ENCODE results near the gene LYPD5. TPM values are rescaled to one million over a fixed set of nuclear protein-coding genes. Genes with fewer than 3 reads are reported as not detected.

LYPD5 gene
- total RNA-seq, 1 donor from 2014 or later = 18.0 TPM

DNA sequence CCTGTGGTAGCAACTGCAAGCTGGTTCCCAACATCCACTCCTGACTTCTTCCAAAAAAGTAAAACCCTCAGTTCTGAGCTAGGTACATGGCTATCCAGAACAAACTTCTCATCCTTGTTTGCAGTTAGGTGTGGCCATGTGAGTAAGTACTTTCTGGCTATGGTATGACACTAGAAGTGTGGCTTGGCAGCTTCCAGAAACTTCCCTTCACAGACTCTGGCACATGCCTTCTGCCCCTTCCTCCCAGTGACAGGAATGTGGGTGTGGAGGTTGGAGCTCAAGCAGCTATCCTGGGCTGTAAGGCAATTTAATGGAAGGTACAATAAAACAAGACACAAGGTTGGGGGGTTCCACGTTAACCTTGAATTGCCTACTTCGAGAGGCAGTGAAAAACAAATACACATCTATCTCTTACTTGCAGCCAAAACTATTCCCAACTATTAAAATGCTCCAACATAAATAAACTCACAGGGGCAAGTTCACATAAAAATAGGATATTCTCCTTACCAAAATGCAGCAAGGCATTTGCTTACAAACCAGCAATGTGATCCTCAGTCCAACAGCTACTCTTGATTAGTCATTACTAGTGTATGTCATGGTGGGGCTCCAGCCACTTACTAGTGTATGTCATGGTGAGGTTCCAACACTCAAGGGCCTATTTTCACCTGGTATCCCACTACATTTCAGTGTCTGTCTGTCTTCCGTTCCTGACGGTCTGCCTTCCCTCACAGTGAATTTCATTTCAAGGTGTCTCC is 50.6 kb downstream of the LYPD5 start:
- no peak for ATAC-seq

DNA sequence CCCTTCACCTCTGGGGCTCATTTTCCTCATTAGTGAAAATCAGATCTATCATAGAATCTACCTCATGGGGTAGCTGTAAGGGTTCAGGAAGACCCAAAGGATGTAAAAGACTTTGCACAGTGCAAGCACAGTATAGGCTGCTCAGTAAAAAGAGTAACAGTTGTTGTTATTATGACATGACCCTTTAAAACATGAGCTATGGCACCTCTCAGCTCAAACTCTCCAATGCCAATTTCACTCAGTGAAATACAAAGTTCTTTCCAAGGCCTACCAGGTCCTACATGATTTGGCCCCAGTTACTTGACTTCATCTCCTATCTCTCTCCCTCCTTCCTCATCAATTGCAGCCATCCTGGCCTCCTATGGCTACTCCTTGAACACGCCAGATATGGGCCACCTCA is 52.3 kb downstream of the LYPD5 start:
- no peak for ATAC-seq

DNA sequence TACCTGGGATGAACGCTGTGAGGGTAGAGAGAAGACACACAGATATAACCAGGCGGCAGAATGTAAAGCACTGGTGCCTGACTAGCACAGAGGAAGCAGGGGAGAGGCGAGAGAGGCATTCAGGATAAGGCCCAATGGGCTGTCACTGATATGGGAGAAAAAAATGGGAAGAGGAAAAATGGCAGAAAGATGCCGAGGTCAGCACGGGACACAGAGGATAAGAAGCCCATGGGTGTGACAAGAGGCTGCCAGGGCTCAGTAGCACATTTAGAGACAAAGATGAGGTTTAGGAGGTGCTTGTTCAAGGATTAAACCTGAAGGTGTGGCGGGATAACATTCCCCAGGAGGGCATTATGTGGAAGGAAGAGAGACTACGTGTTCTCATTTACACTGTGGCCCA is 53.1 kb downstream of the LYPD5 start:
- no peak for ATAC-seq

DNA sequence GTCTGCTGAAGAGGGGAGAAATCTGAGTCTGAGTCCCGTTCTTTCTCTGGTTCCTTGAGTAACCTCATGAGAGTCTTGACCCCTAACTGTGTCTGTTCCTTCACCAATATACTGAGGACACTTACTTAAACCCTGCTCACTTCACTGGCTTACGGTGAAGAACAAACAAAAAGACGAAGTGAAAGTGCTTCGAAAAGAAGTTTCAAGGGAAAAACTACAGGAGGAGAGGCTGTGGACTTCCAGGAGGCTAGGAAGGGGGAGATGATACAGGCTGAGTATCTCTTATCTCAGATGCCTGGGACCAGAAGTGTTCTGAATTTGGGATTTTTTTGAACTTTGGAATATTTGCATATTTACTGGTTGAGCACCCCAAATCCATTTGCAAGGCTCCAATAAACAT is 53.6 kb downstream of the LYPD5 start:
- ATAC-seq = no peak

DNA sequence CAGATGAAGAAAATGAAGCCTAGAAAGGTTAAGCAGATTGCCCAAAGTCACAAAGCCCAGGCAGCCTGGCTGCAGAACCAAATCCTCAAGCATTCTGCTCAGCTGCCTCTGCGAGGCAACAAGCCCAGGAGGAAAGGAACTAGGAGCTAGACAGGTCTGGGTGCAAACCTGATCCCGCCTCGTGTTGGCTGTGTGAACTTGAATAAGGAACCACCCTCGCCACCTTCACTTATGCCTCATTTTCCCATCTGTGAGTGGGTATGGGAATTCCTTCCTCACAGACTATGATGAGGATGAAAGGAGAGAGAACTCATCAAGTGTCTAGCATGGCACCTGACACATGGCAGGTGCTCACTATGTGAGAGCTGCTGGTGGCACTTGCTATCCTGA is 54.0 kb downstream of the LYPD5 start:
- ATAC-seq = no peak

DNA sequence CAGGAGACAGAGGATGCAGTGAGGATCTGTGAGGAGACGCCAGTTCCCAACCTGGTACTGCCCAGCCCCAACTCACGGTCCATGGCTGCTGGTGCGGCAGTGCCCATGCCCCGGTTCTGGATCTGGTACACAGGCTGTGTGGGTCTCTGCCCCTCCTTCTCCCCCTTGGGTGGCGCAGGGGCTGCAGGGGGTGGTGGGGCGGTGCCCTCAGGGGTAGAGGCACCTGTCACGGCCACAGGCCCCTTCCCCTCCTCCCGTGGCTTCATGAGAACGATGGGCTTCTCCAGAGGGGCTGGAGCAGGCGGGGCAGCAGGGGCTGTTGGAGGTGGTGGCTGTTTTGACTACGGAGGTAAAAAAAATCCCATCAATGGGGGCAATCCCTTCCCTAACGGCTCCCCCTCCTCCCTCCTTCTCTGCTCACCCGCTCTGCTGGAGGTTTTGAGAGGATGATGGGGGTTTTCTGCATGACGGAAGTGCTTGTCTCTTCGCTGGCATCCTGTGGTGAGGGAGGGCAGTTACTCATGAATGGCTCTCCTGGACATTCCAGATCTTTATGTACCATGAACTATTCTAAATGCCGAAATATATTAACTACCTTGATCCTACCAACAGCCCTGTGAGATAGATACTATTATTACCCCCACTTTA is 54.6 kb downstream of the LYPD5 start:
- no peak for ATAC-seq

Other genes with a start within 250 kb of the LYPD5 start
- gene XRCC1, start 226.9 kb downstream of the LYPD5 start, total RNA-seq = 15.6 TPM
- 9.1 TPM for gene PINLYP, start 226.6 kb downstream of the LYPD5 start, total RNA-seq
- gene IRGQ, start 206.3 kb downstream of the LYPD5 start, total RNA-seq = 10.5 TPM
- 12.4 TPM for gene ZNF576, start 205.9 kb downstream of the LYPD5 start, total RNA-seq
- gene SRRM5, start 190.4 kb downstream of the LYPD5 start, total RNA-seq = 0.12 TPM
- 14.9 TPM for gene ZNF428, start 182.8 kb downstream of the LYPD5 start, total RNA-seq
- gene CADM4, start 162.6 kb downstream of the LYPD5 start, total RNA-seq = 13.0 TPM
- gene PLAUR, start 132.3 kb downstream of the LYPD5 start, total RNA-seq = 5.8 TPM
- gene IRGC, start 86.4 kb downstream of the LYPD5 start, total RNA-seq = not detected
- 22.3 TPM for gene SMG9, start 47.5 kb downstream of the LYPD5 start, total RNA-seq
- 4.1 TPM for gene KCNN4, start 21.5 kb downstream of the LYPD5 start, total RNA-seq
- gene ZNF283, start 24.9 kb upstream of the LYPD5 start, total RNA-seq = 5.3 TPM
- gene ZNF404, start 81.5 kb upstream of the LYPD5 start, total RNA-seq = 0.36 TPM
- 6.0 TPM for gene ZNF45, start 132.8 kb upstream of the LYPD5 start, total RNA-seq
- gene ZNF221, start 148.8 kb upstream of the LYPD5 start, total RNA-seq = 0.88 TPM
- 1.8 TPM for gene ZNF155, start 181.7 kb upstream of the LYPD5 start, total RNA-seq
- gene ZNF230, start 200.5 kb upstream of the LYPD5 start, total RNA-seq = 2.1 TPM
- 1.00 TPM for gene ZNF222, start 222.9 kb upstream of the LYPD5 start, total RNA-seq
- 2.2 TPM for gene ZNF223, start 249.6 kb upstream of the LYPD5 start, total RNA-seq